Activated naive CD4-positive, alpha-beta T cell treated with anti-CD3 and anti-CD28 coated beads for 36 hours (primary cell): ENCODE measurements around the gene ADAMTS20. TPM values are rescaled to one million over a fixed set of nuclear protein-coding genes. Genes with fewer than 3 reads are reported as not detected.
"Not testable (repeated sequence)": the region's sequence is repeated elsewhere in the genome, so short reads cannot be mapped to it uniquely, and the experiment has no call there.

ENCODE experiments used
- CTCF ChIA-PET: fragments of 350-600 bp; sonication (Branson Sonifier 250); formaldehyde crosslinking; loops from one replicate; lab custom pipeline; 2021; ENCODE audit warnings: antibody characterized with exemption; lab: Charles Lee
- DNase-seq: peaks from one replicate; pipeline ENCODE4 v3.0.0-alpha.2; 2020
- H3K27ac Mint-ChIP-seq: one replicate; pipeline ENCODE4 v1.8.0; 2021; ENCODE audit warnings: mild to moderate bottlenecking, mixed read lengths
- H3K27me3 Mint-ChIP-seq: one replicate; pipeline ENCODE4 v1.8.0; 2021; ENCODE audit warnings: low read depth, mixed read lengths
- H3K36me3 Mint-ChIP-seq: one replicate; pipeline ENCODE4 v1.8.0; 2021; ENCODE audit warnings: low read depth, mixed read lengths
- H3K4me1 Mint-ChIP-seq: one replicate; pipeline ENCODE4 v1.8.0; 2021; ENCODE audit warnings: low read depth, mixed read lengths
- H3K4me3 Mint-ChIP-seq: one replicate; pipeline ENCODE4 v1.8.0; 2021; ENCODE audit warnings: mild to moderate bottlenecking, moderate library complexity, mixed read lengths
- H3K9me3 Mint-ChIP-seq: one replicate; pipeline ENCODE4 v1.8.0; 2021; ENCODE audit warnings: mixed read lengths
- intact Hi-C: fragments of 100-400 bp; cut with micrococcal nuclease; formaldehyde crosslinking; loops from one replicate; pipeline ENCODE4 v1.15.1; 2023
- total RNA-seq, 2 experiments: library from RNA; stranded (reverse); gene quantifications; one replicate each; pipeline ENCODE4 v1.2.3, GENCODE V29; 2021

Gene ADAMTS20
- total RNA-seq, 2 experiments from 2014 or later, result not detected

GRCh38 chr12:43551279-43551970 is 578 bp downstream of the ADAMTS20 start:
- H3K9me3 Mint-ChIP-seq, result peaks cover 6% of the 10 kb centered on the region
- no peak for DNase-seq
- H3K4me3 Mint-ChIP-seq, result no peak overlapping the region
- H3K27me3 Mint-ChIP-seq, result peaks cover 36% of the 10 kb centered on the region
- H3K36me3 Mint-ChIP-seq, result peaks cover 3% of the 10 kb centered on the region
- no peak overlapping the region for H3K27ac Mint-ChIP-seq
- intact Hi-C loops, result no loop called here
- H3K4me1 Mint-ChIP-seq, result peaks cover 2% of the 10 kb centered on the region
- CTCF ChIA-PET, result no interaction called here

DNA sequence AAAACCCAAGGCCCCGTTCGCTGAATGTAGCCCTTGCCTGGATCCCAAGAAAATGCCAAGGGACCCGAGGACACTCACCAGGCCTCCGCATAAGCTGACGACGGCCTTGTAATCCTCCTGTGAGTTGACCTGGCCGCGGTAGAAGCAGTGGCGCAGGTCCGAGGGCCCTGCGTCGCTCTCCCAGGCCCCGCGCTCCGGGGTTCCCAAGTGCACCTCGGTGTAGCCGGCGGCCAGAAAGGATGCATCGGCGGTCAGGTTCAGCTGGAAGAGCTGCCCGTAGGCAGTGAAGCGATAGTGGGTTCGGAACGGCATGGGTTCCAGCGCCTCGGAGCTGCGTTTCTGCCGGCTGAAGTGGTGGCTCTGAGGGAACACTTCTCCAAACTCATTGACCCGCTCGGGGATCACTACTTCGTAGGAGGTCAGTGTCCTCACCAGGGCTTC is 1.2 kb downstream of the ADAMTS20 start:
- intact Hi-C loops, result no loop called here
- peaks cover 5% of the 10 kb centered on the region for H3K9me3 Mint-ChIP-seq
- DNase-seq, result no peak
- H3K27ac Mint-ChIP-seq, result no peak overlapping the region
- CTCF ChIA-PET, result no interaction called here
- peaks cover 36% of the 10 kb centered on the region for H3K27me3 Mint-ChIP-seq
- H3K4me3 Mint-ChIP-seq, result no peak overlapping the region
- H3K4me1 Mint-ChIP-seq, result peaks cover 2% of the 10 kb centered on the region
- peaks cover 3% of the 10 kb centered on the region for H3K36me3 Mint-ChIP-seq

DNA sequence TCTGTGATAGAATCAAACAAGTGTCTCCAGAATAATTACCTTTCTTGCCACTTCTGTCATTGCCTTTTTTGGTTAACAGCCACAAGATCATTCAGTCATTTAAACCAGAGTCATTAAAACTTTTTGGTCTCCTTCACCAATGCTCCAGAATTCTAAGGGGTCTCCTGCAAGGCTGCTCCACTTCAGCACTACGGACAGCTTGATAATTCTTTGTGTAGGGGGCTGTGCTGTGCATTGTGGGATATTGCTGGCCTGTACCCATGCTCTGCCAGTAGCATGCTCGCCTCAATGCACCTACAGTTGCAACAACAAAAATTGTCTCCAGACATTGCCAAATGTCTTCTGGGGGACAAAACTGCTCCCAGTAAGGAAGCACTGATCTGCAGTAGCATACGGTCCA is 7.3 kb downstream of the ADAMTS20 start:
- intact Hi-C loops, result no loop called here
- DNase-seq, result no peak
- H3K9me3 Mint-ChIP-seq, result no peaks in the 10 kb centered on the region
- H3K27me3 Mint-ChIP-seq, result peaks cover 6% of the 10 kb centered on the region
- H3K36me3 Mint-ChIP-seq, result no peaks in the 10 kb centered on the region
- no peaks in the 10 kb centered on the region for H3K4me1 Mint-ChIP-seq
- H3K27ac Mint-ChIP-seq, result no peak overlapping the region
- H3K4me3 Mint-ChIP-seq, result no peak overlapping the region
- CTCF ChIA-PET, result interaction anchor here (1.0 kb wide), 1 partner anchor 23 kb away, joined by 3 read pairs; no protein-coding TSS in a partner anchor

DNA sequence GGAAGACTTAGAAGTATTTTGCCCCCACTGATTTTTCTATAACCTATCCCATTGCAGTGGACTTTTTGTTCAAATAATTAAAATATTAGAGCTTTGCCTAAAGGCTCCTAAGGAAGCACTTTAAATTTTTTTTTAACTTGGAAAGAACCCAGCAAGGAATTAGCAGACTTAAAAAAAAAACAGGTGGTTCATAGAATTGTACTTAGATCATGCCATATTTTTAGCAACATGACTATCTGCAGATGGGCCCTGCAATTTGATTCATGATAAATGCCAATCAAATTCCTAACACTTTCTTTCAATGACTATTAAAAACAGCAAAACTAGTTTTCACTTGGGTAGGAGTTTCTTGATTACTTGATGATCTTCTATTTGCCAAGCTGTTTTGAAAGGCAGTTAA is 11.5 kb downstream of the ADAMTS20 start:
- H3K27me3 Mint-ChIP-seq, result no peaks in the 10 kb centered on the region
- intact Hi-C loops, result no loop called here
- CTCF ChIA-PET, result interaction anchor here (0.5 to 0.6 kb wide), 2 partner anchors 40 to 342 kb away, joined by 3 to 6 read pairs; no protein-coding TSS in a partner anchor
- H3K27ac Mint-ChIP-seq, result no peak overlapping the region
- no peaks in the 10 kb centered on the region for H3K36me3 Mint-ChIP-seq
- no peak for DNase-seq
- H3K4me3 Mint-ChIP-seq, result no peak overlapping the region
- peaks cover 6% of the 10 kb centered on the region for H3K9me3 Mint-ChIP-seq
- H3K4me1 Mint-ChIP-seq, result no peaks in the 10 kb centered on the region

- H3K4me1 Mint-ChIP-seq, H3K9me3 Mint-ChIP-seq, intact Hi-C loops, H3K4me3 Mint-ChIP-seq, H3K27me3 Mint-ChIP-seq, CTCF ChIA-PET, H3K27ac Mint-ChIP-seq, H3K36me3 Mint-ChIP-seq, DNase-seq: not testable (repeated sequence)
These were observed 14.3 kb downstream of the ADAMTS20 start for GRCh38 chr12:43537675-43538074.

- Mint-ChIP-seq H3K27me3 (no peaks in the 10 kb centered on the region), H3K4me3 (no peak overlapping the region), H3K9me3 (no peaks in the 10 kb centered on the region), H3K36me3 (no peaks in the 10 kb centered on the region), H3K27ac (no peak overlapping the region), H3K4me1 (no peaks in the 10 kb centered on the region)
- CTCF ChIA-PET, result no interaction called here
- DNase-seq, result no peak
- intact Hi-C loops, result no loop called here
These were observed 36.0 kb downstream of the ADAMTS20 start for GRCh38 chr12:43516045-43516444.

DNA sequence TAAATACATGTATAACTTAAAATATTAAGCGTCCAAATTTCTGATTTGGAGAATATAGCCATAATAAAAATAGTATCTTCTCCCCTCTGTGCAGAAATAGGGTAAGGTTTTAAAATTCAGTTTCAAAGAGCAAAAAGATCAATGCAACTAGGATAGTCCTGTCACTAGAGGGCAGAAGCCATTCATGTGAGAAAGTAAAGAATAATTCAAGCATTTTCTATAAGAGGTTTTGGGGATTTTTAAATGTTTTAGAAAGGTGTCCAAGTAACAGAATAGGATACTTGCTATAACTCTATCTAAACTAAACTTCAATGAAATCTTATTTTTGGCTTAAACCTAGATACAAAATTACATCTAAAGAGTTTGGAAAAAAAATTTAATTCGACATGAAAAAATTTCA is 50.3 kb downstream of the ADAMTS20 start:
- Mint-ChIP-seq H3K27ac (no peak overlapping the region), H3K4me3 (no peak overlapping the region), H3K4me1 (no peaks in the 10 kb centered on the region), H3K9me3 (no peaks in the 10 kb centered on the region), H3K36me3 (no peaks in the 10 kb centered on the region), H3K27me3 (peaks cover 2% of the 10 kb centered on the region)
- CTCF ChIA-PET, result interaction anchor here (0.6 kb wide), 1 partner anchor 638 kb away, joined by 3 read pairs; no protein-coding TSS in a partner anchor
- DNase-seq, result no peak
- intact Hi-C loops, result loop anchor here (1.0 kb wide), 3 partner anchors 175 to 381 kb away; no protein-coding TSS in a partner anchor

- no peak for DNase-seq
- H3K4me3 Mint-ChIP-seq, result no peak overlapping the region
- no peaks in the 10 kb centered on the region for H3K27me3 Mint-ChIP-seq
- no peaks in the 10 kb centered on the region for H3K36me3 Mint-ChIP-seq
- intact Hi-C loops, result no loop called here
- H3K4me1 Mint-ChIP-seq, result no peaks in the 10 kb centered on the region
- H3K9me3 Mint-ChIP-seq, result no peaks in the 10 kb centered on the region
- CTCF ChIA-PET, result no interaction called here
- H3K27ac Mint-ChIP-seq, result no peak overlapping the region
These were observed 58.7 kb downstream of the ADAMTS20 start for GRCh38 chr12:43493261-43493797.

GRCh38 chr12:43482311-43483085 is 69.5 kb downstream of the ADAMTS20 start:
- CTCF ChIA-PET, result no interaction called here
- DNase-seq, result no peak
- Mint-ChIP-seq H3K9me3 (peaks cover 2% of the 10 kb centered on the region), H3K27me3 (no peaks in the 10 kb centered on the region), H3K36me3 (no peaks in the 10 kb centered on the region), H3K4me3 (no peak overlapping the region), H3K4me1 (no peaks in the 10 kb centered on the region), H3K27ac (no peak overlapping the region)
- intact Hi-C loops, result no loop called here

DNA sequence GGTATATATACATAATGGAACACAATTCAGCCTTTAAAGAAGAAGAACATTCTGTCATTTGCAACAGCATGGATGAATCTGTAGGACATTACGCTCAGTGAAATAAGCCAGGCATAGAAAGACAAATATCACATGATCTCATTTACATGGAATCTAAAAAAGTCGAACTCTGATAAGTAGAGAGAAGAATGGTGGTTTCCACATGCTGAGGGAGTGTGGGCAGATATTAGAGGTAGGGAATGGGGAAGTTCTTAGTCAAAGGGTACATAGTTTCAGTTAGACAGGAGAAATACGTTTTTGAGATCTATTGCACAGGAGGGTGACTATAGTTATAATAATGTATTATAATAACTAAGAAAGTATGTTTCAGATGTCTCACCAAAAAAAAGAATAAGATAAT is 71.4 kb downstream of the ADAMTS20 start:
- Mint-ChIP-seq H3K4me3 (no peak overlapping the region), H3K27me3 (no peaks in the 10 kb centered on the region), H3K27ac (no peak overlapping the region), H3K4me1 (no peaks in the 10 kb centered on the region), H3K36me3 (no peaks in the 10 kb centered on the region), H3K9me3 (peaks cover 1% of the 10 kb centered on the region)
- no peak for DNase-seq
- intact Hi-C loops, result no loop called here
- CTCF ChIA-PET, result no interaction called here

- Mint-ChIP-seq H3K4me3 (no peak overlapping the region), H3K36me3 (no peaks in the 10 kb centered on the region), H3K4me1 (no peaks in the 10 kb centered on the region), H3K9me3 (no peaks in the 10 kb centered on the region), H3K27ac (no peak overlapping the region), H3K27me3 (peaks cover 2% of the 10 kb centered on the region)
- DNase-seq, result no peak
- CTCF ChIA-PET, result no interaction called here
- intact Hi-C loops, result no loop called here
These were observed 89.3 kb downstream of the ADAMTS20 start for GRCh38 chr12:43462741-43463140.

- no peak for DNase-seq
- H3K36me3 Mint-ChIP-seq, result no peaks in the 10 kb centered on the region
- intact Hi-C loops, result no loop called here
- peaks cover 3% of the 10 kb centered on the region for H3K9me3 Mint-ChIP-seq
- no peak overlapping the region for H3K4me3 Mint-ChIP-seq
- no peak overlapping the region for H3K27ac Mint-ChIP-seq
- H3K27me3 Mint-ChIP-seq, result peaks cover 2% of the 10 kb centered on the region
- CTCF ChIA-PET, result interaction anchor here (0.6 kb wide), 1 partner anchor 15 kb away, joined by 3 read pairs; no protein-coding TSS in a partner anchor
- H3K4me1 Mint-ChIP-seq, result no peaks in the 10 kb centered on the region
These were observed 89.9 kb downstream of the ADAMTS20 start for GRCh38 chr12:43462080-43462479.
